HEK293 (cell line): ENCODE measurements around the gene OPTN.

Source experiments
- CTCF ChIA-PET: fragments of 350-600 bp; formaldehyde crosslinking; extraction: SDS; loops from one replicate; lab custom pipeline; 2021; ENCODE audit warnings: antibody characterized with exemption; lab: Yijun Ruan, JAX
- POLR2A ChIA-PET: fragments of 300-600 bp; formaldehyde crosslinking; extraction: SDS; loops from one replicate; lab custom pipeline; 2020; ENCODE audit warnings: antibody characterized with exemption, inconsistent platforms; lab: Yijun Ruan, JAX
- H3K27ac ChIP-seq: fragments of 200-500 bp; sonication (Bioruptor generic); 2 replicates; pipeline ENCODE4 v1.5.1; 2014; ENCODE audit warnings: low read depth, low read length, control low read depth, inconsistent platforms; ENCODE audit errors: extremely low read depth
- H3K36me3 ChIP-seq, 2 experiments: fragments of 200-500 bp in 1 of 2; sonication (Bioruptor generic) in 1 of 2; 1 replicate in 1 of 2; 2 replicates in 1 of 2; pipeline ENCODE4 v1.5.1; 2014 to 2017; ENCODE audit warnings: inconsistent platforms in 2 of 2, low read length in 2 of 2; ENCODE audit not compliant: control insufficient read depth in 2 of 2, insufficient read depth in 1 of 2
- H3K4me1 ChIP-seq: fragments of 200-500 bp; sonication (Bioruptor generic); 2 replicates; pipeline ENCODE4 v1.5.1; 2014; ENCODE audit warnings: mild to moderate bottlenecking, low read length, inconsistent platforms; ENCODE audit not compliant: control insufficient read depth, insufficient read depth
- H3K4me3 ChIP-seq: 2 replicates; pipeline ENCODE4 v1.5.1; 2011; ENCODE audit warnings: low read depth, mild to moderate bottlenecking, control low read depth, low read length, moderate library complexity
- H3K9me3 ChIP-seq: fragments of 200-500 bp; sonication (Bioruptor generic); 2 replicates; pipeline ENCODE4 v1.5.1; 2014; ENCODE audit warnings: low read depth, low read length, inconsistent platforms; ENCODE audit not compliant: control insufficient read depth, insufficient read depth
- EGR2 ChIP-seq: fragments of 450-650 bp; formaldehyde crosslinking; IDR thresholded peaks from 2 replicates; pipeline ENCODE4 v1.5.1; 2016; ENCODE audit warnings: low read depth, missing biosample characterization, missing genetic modification characterization
- HOXC10 ChIP-seq: sonication (generic); formaldehyde crosslinking; IDR thresholded peaks from 2 replicates; pipeline ENCODE4 v1.8.1; 2023; ENCODE audit warnings: mild to moderate bottlenecking, missing genetic modification reagents
- ZBTB8A ChIP-seq: fragments of 450-650 bp; formaldehyde crosslinking; IDR thresholded peaks from 2 replicates; pipeline ENCODE4 v1.5.1; 2016; ENCODE audit warnings: missing biosample characterization, missing genetic modification characterization
- ZNF514 ChIP-seq: fragments of 450-650 bp; formaldehyde crosslinking; IDR thresholded peaks from 2 replicates; pipeline ENCODE4 v1.5.1; 2016; ENCODE audit warnings: missing biosample characterization, missing genetic modification characterization
- ZNF777 ChIP-seq: fragments of 450-650 bp; formaldehyde crosslinking; IDR thresholded peaks from 2 replicates; pipeline ENCODE4 v1.5.1; 2017; ENCODE audit warnings: missing biosample characterization, missing genetic modification characterization, borderline replicate concordance
- ZNF837 ChIP-seq: fragments of 450-650 bp; formaldehyde crosslinking; IDR thresholded peaks from 2 replicates; pipeline ENCODE4 v1.5.1; 2016; ENCODE audit warnings: missing biosample characterization, missing genetic modification characterization
- TF ChIP-seq, protein P1 (sequence below): fragments of 450-650 bp; IDR thresholded peaks from 2 replicates; pipeline ENCODE4 v1.5.1; 2018; ENCODE audit warnings: missing biosample characterization, missing genetic modification characterization
- TF ChIP-seq, protein P2 (sequence below): fragments of 450-650 bp; formaldehyde crosslinking; IDR thresholded peaks from 2 replicates; pipeline ENCODE4 v1.5.1; 2016; ENCODE audit warnings: missing biosample characterization, missing genetic modification characterization
- TF ChIP-seq, protein P3 (sequence below): fragments of 450-650 bp; formaldehyde crosslinking; IDR thresholded peaks from 2 replicates; pipeline ENCODE4 v1.5.1; 2016; ENCODE audit warnings: missing biosample characterization, missing genetic modification characterization
- TF ChIP-seq, protein P4 (sequence below): fragments of 450-650 bp; formaldehyde crosslinking; IDR thresholded peaks from 2 replicates; pipeline ENCODE4; 2016; ENCODE audit warnings: missing biosample characterization, missing genetic modification characterization
- TF ChIP-seq, protein P5 (sequence below): fragments of 450-650 bp; formaldehyde crosslinking; IDR thresholded peaks from 2 replicates; pipeline ENCODE4 v1.5.1; 2016; ENCODE audit warnings: missing biosample characterization, missing genetic modification characterization
- TF ChIP-seq, protein P6 (sequence below): fragments of 450-650 bp; formaldehyde crosslinking; IDR thresholded peaks from 2 replicates; pipeline ENCODE4 v1.5.1; 2016; ENCODE audit warnings: missing biosample characterization, missing genetic modification characterization
- TF ChIP-seq, protein P7 (sequence below): fragments of 450-650 bp; formaldehyde crosslinking; IDR thresholded peaks from 2 replicates; pipeline ENCODE4 v1.5.1; 2016; ENCODE audit warnings: missing biosample characterization, missing genetic modification characterization

OPTN gene

DNA sequence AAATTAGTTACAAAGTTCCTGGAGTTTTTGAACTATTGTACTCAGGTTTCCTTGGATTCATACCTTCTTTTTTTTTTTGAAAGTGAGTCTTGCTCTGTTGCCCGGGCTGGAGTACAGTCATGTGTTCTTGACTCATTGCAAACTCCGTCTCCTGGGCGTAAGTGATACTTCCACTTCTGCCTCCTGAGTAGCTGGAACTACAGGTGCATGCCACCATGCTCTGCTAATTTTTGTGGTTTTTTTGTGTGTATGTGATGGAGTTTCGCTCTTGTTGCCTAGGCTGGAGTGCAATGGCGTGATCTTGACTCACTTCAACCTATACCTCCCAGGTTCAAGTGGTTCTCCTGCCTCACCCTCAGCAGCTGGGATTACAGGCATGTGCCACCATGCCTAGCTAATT, 83.7 kb downstream of the OPTN start:
- H3K36me3 ChIP-seq: peaks cover 70 to 96% of the 10 kb centered on the region in 2 experiments
- no peak overlapping the region for H3K4me3 ChIP-seq
- no peaks in the 10 kb centered on the region for H3K4me1 ChIP-seq
- POLR2A ChIA-PET: no interaction called here
- TF ChIP-seq, protein P1, sequence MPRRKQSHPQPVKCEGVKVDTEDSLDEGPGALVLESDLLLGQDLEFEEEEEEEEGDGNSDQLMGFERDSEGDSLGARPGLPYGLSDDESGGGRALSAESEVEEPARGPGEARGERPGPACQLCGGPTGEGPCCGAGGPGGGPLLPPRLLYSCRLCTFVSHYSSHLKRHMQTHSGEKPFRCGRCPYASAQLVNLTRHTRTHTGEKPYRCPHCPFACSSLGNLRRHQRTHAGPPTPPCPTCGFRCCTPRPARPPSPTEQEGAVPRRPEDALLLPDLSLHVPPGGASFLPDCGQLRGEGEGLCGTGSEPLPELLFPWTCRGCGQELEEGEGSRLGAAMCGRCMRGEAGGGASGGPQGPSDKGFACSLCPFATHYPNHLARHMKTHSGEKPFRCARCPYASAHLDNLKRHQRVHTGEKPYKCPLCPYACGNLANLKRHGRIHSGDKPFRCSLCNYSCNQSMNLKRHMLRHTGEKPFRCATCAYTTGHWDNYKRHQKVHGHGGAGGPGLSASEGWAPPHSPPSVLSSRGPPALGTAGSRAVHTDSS: no peak
- TF ChIP-seq, protein P2, sequence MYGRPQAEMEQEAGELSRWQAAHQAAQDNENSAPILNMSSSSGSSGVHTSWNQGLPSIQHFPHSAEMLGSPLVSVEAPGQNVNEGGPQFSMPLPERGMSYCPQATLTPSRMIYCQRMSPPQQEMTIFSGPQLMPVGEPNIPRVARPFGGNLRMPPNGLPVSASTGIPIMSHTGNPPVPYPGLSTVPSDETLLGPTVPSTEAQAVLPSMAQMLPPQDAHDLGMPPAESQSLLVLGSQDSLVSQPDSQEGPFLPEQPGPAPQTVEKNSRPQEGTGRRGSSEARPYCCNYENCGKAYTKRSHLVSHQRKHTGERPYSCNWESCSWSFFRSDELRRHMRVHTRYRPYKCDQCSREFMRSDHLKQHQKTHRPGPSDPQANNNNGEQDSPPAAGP (tag by site-specific recombination): no peak
- TF ChIP-seq ZNF514 (tag by site-specific recombination) (no peak), HOXC10 (no peak), ZNF777 (tag by site-specific recombination) (no peak)
- TF ChIP-seq, protein P3, sequence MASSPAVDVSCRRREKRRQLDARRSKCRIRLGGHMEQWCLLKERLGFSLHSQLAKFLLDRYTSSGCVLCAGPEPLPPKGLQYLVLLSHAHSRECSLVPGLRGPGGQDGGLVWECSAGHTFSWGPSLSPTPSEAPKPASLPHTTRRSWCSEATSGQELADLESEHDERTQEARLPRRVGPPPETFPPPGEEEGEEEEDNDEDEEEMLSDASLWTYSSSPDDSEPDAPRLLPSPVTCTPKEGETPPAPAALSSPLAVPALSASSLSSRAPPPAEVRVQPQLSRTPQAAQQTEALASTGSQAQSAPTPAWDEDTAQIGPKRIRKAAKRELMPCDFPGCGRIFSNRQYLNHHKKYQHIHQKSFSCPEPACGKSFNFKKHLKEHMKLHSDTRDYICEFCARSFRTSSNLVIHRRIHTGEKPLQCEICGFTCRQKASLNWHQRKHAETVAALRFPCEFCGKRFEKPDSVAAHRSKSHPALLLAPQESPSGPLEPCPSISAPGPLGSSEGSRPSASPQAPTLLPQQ (tag by site-specific recombination): no peak
- TF ChIP-seq, protein P4, sequence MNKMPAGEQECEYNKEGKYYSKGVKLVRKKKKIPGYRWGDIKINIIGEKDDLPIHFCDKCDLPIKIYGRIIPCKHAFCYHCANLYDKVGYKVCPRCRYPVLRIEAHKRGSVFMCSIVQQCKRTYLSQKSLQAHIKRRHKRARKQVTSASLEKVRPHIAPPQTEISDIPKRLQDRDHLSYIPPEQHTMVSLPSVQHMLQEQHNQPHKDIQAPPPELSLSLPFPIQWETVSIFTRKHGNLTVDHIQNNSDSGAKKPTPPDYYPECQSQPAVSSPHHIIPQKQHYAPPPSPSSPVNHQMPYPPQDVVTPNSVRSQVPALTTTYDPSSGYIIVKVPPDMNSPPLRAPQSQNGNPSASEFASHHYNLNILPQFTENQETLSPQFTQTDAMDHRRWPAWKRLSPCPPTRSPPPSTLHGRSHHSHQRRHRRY (tag by site-specific recombination): no peak
- TF ChIP-seq, protein P5, sequence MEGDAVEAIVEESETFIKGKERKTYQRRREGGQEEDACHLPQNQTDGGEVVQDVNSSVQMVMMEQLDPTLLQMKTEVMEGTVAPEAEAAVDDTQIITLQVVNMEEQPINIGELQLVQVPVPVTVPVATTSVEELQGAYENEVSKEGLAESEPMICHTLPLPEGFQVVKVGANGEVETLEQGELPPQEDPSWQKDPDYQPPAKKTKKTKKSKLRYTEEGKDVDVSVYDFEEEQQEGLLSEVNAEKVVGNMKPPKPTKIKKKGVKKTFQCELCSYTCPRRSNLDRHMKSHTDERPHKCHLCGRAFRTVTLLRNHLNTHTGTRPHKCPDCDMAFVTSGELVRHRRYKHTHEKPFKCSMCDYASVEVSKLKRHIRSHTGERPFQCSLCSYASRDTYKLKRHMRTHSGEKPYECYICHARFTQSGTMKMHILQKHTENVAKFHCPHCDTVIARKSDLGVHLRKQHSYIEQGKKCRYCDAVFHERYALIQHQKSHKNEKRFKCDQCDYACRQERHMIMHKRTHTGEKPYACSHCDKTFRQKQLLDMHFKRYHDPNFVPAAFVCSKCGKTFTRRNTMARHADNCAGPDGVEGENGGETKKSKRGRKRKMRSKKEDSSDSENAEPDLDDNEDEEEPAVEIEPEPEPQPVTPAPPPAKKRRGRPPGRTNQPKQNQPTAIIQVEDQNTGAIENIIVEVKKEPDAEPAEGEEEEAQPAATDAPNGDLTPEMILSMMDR (tag by site-specific recombination): no peak
- CTCF ChIA-PET: interaction anchor here (1.0 kb wide), 1 partner anchor 89 kb away, joined by 3 read pairs; no protein-coding TSS in a partner anchor
- no peaks in the 10 kb centered on the region for H3K9me3 ChIP-seq
- no peak overlapping the region for H3K27ac ChIP-seq

DNA sequence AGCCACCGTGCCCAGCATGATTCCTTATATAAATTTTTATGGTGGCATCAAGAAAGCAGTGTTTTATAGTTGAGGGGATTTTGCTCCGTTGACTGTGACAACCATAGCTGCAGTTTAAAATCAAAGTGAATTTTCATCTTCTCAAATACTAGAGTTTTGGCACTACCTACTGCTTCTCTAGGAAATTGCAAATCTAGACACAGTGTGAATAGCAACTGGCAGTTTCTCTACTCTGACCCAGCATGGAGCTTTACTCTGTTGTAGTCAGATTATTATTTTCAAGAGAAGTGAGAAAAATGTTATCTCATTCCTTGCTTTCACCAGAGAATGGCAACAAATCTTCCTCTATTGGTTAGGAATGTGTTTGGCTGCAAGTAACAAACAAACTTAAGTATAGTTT, 84.3 kb downstream of the OPTN start:
- CTCF ChIA-PET: interaction anchor here (1.0 kb wide), 1 partner anchor 88 kb away, joined by 3 read pairs; no protein-coding TSS in a partner anchor
- no peak overlapping the region for H3K27ac ChIP-seq
- no peaks in the 10 kb centered on the region for H3K4me1 ChIP-seq
- H3K4me3 ChIP-seq: no peak overlapping the region
- H3K36me3 ChIP-seq: peaks cover 67 to 96% of the 10 kb centered on the region in 2 experiments
- TF ChIP-seq ZBTB8A (tag by site-specific recombination): no peak
- no peak for TF ChIP-seq ZNF837 (tag by site-specific recombination)
- TF ChIP-seq, protein P6, sequence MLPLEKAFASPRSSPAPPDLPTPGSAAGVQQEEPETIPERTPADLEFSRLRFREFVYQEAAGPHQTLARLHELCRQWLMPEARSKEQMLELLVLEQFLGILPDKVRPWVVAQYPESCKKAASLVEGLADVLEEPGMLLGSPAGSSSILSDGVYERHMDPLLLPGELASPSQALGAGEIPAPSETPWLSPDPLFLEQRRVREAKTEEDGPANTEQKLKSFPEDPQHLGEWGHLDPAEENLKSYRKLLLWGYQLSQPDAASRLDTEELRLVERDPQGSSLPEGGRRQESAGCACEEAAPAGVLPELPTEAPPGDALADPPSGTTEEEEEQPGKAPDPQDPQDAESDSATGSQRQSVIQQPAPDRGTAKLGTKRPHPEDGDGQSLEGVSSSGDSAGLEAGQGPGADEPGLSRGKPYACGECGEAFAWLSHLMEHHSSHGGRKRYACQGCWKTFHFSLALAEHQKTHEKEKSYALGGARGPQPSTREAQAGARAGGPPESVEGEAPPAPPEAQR (tag by site-specific recombination): no peak
- TF ChIP-seq, protein P7, sequence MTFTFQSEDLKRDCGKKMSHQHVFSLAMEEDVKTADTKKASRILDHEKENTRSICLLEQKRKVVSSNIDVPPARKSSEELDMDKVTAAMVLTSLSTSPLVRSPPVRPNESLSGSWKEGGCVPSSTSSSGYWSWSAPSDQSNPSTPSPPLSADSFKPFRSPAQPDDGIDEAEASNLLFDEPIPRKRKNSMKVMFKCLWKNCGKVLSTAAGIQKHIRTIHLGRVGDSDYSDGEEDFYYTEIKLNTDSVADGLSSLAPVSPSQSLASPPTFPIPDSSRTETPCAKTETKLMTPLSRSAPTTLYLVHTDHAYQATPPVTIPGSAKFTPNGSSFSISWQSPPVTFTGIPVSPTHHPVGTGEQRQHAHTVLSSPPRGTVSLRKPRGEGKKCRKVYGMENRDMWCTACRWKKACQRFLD (tag by site-specific recombination): no peak
- no peak for TF ChIP-seq EGR2 (tag by site-specific recombination)
- H3K9me3 ChIP-seq: no peaks in the 10 kb centered on the region
- POLR2A ChIA-PET: no interaction called here
